Measurements from ENCODE around the gene ITGB1BP1.

The ITGB1BP1 gene

GRCh38 chr2:9375857-9376428 lies 47.4 kb downstream of the ITGB1BP1 start:
- TF ChIP-seq CTCF (IDR thresholded peaks at IDR 0.05; ENCODE audit: poor library complexity, severe bottlenecking) = no peak

GRCh38 chr2:9374071-9374730 lies 49.1 kb downstream of the ITGB1BP1 start:
- Histone ChIP-seq H3K27me3 (ENCODE audit: insufficient read depth, poor library complexity, severe bottlenecking) (no peaks in the 10 kb centered on the region), H3K27ac (ENCODE audit: poor library complexity, severe bottlenecking) (no peak overlapping the region), H3K4me1 (ENCODE audit: insufficient read depth, poor library complexity, severe bottlenecking) (peaks cover 8% of the 10 kb centered on the region), H3K4me3 (ENCODE audit: severe bottlenecking) (no peak overlapping the region), H3K36me3 (ENCODE audit: low read depth) (peaks cover 86% of the 10 kb centered on the region), H3K9me3 (ENCODE audit: severe bottlenecking) (no peaks in the 10 kb centered on the region)
- no peak for DNase-seq (ENCODE audit: low spot score)
- no peak for TF ChIP-seq CTCF (IDR thresholded peaks at IDR 0.05; ENCODE audit: poor library complexity, severe bottlenecking)
- no peak for ATAC-seq (ENCODE audit: low read depth)

More at GRCh38 chr2:9375857-9376428, 47.4 kb downstream of the ITGB1BP1 start:
- DNase-seq (ENCODE audit: low spot score) (no peak), ATAC-seq (ENCODE audit: low read depth) (no peak)
- Histone ChIP-seq H3K27ac (ENCODE audit: poor library complexity, severe bottlenecking) (peak overlapping the region; percentile 84), H3K36me3 (ENCODE audit: low read depth) (peaks cover 85% of the 10 kb centered on the region), H3K4me1 (ENCODE audit: insufficient read depth, poor library complexity, severe bottlenecking) (peaks cover 19% of the 10 kb centered on the region), H3K4me3 (ENCODE audit: severe bottlenecking) (no peak overlapping the region), H3K27me3 (ENCODE audit: insufficient read depth, poor library complexity, severe bottlenecking) (no peaks in the 10 kb centered on the region), H3K9me3 (ENCODE audit: severe bottlenecking) (no peaks in the 10 kb centered on the region)

GRCh38 chr2:9373476-9373875 lies 49.9 kb downstream of the ITGB1BP1 start:
- Histone ChIP-seq H3K27me3 (ENCODE audit: insufficient read depth, poor library complexity, severe bottlenecking) (no peaks in the 10 kb centered on the region), H3K4me1 (ENCODE audit: insufficient read depth, poor library complexity, severe bottlenecking) (peaks cover 8% of the 10 kb centered on the region), H3K27ac (ENCODE audit: poor library complexity, severe bottlenecking) (no peak overlapping the region), H3K9me3 (ENCODE audit: severe bottlenecking) (no peaks in the 10 kb centered on the region), H3K4me3 (ENCODE audit: severe bottlenecking) (no peak overlapping the region), H3K36me3 (ENCODE audit: low read depth) (peaks cover 86% of the 10 kb centered on the region)
- TF ChIP-seq CTCF (IDR thresholded peaks at IDR 0.05; ENCODE audit: poor library complexity, severe bottlenecking) = no peak
- ATAC-seq (ENCODE audit: low read depth) (no peak), DNase-seq (ENCODE audit: low spot score) (no peak)

GRCh38 chr2:9373047-9373446 lies 50.3 kb downstream of the ITGB1BP1 start:
- TF ChIP-seq CTCF (IDR thresholded peaks at IDR 0.05; ENCODE audit: poor library complexity, severe bottlenecking) = no peak
- Histone ChIP-seq H3K4me3 (ENCODE audit: severe bottlenecking) (no peak overlapping the region), H3K27ac (ENCODE audit: poor library complexity, severe bottlenecking) (no peak overlapping the region), H3K4me1 (ENCODE audit: insufficient read depth, poor library complexity, severe bottlenecking) (peaks cover 5% of the 10 kb centered on the region), H3K36me3 (ENCODE audit: low read depth) (peaks cover 87% of the 10 kb centered on the region), H3K9me3 (ENCODE audit: severe bottlenecking) (no peaks in the 10 kb centered on the region), H3K27me3 (ENCODE audit: insufficient read depth, poor library complexity, severe bottlenecking) (no peaks in the 10 kb centered on the region)
- no peak for ATAC-seq (ENCODE audit: low read depth)
- DNase-seq (ENCODE audit: low spot score) = no peak

GRCh38 chr2:9370746-9371145 lies 52.6 kb downstream of the ITGB1BP1 start:
- Histone ChIP-seq H3K36me3 (ENCODE audit: low read depth) (peaks cover 93% of the 10 kb centered on the region), H3K4me3 (ENCODE audit: severe bottlenecking) (no peak overlapping the region), H3K9me3 (ENCODE audit: severe bottlenecking) (no peaks in the 10 kb centered on the region), H3K4me1 (ENCODE audit: insufficient read depth, poor library complexity, severe bottlenecking) (no peaks in the 10 kb centered on the region), H3K27me3 (ENCODE audit: insufficient read depth, poor library complexity, severe bottlenecking) (no peaks in the 10 kb centered on the region), H3K27ac (ENCODE audit: poor library complexity, severe bottlenecking) (no peak overlapping the region)
- DNase-seq (ENCODE audit: low spot score) (no peak), ATAC-seq (ENCODE audit: low read depth) (no peak)
- TF ChIP-seq CTCF (IDR thresholded peaks at IDR 0.05; ENCODE audit: poor library complexity, severe bottlenecking) = no peak
